PC-9 (cell line): ENCODE results near the gene TSPAN12.

Source experiments
- EZH2 ChIP-seq: fragments of 200-600 bp; sonication (generic); IDR thresholded peaks from 2 replicates; pipeline ENCODE4 v1.8.0; 2017; ENCODE audit warnings: antibody characterized with exemption, low read depth
- TF ChIP-seq, protein P1 (sequence below): fragments of 200-600 bp; sonication (generic); conservative IDR thresholded peaks from 2 replicates; pipeline ENCODE4 v1.6.1; 2017; ENCODE audit warnings: mixed run types, antibody characterized with exemption, mild to moderate bottlenecking, moderate library complexity

DNA sequence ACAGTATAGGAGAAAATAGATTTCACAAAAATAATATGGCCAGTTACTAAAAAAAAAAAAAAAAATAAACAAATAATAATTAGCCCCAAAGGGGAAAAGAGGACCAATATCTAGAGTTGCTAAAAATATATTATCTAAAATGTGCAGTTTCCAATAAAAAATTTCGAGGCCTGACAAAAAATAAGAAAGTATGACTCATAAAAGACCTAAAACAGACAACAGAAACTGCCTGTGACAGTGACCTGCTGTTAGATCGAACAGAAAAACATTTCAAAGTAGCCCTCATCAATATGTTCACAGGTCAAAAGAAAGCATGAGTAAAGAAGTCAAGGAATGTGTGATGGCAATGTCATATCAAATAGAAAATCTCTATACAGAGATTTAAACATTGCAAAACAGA, 11.8 kb upstream of the TSPAN12 start:
- TF ChIP-seq, protein P1, sequence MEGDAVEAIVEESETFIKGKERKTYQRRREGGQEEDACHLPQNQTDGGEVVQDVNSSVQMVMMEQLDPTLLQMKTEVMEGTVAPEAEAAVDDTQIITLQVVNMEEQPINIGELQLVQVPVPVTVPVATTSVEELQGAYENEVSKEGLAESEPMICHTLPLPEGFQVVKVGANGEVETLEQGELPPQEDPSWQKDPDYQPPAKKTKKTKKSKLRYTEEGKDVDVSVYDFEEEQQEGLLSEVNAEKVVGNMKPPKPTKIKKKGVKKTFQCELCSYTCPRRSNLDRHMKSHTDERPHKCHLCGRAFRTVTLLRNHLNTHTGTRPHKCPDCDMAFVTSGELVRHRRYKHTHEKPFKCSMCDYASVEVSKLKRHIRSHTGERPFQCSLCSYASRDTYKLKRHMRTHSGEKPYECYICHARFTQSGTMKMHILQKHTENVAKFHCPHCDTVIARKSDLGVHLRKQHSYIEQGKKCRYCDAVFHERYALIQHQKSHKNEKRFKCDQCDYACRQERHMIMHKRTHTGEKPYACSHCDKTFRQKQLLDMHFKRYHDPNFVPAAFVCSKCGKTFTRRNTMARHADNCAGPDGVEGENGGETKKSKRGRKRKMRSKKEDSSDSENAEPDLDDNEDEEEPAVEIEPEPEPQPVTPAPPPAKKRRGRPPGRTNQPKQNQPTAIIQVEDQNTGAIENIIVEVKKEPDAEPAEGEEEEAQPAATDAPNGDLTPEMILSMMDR: no peak
- no peak for TF ChIP-seq EZH2
